Urinary bladder (tissue), 4 donors: ENCODE measurements around the gene AADACL4. TPM values are rescaled to one million over a fixed set of nuclear protein-coding genes. Genes with fewer than 3 reads are reported as not detected.
A peak's percentile ranks its signal among the peaks of the same experiment; 100 is the strongest.

ENCODE experiments used
- DNase-seq: peaks from one replicate; pipeline ENCODE4 v3.0.0-alpha.2; 2015; ENCODE audit errors: extremely low spot score
- H3K27ac ChIP-seq: one replicate; pipeline ENCODE4 v1.5.1; 2013; ENCODE audit warnings: low read depth, mild to moderate bottlenecking, moderate library complexity
- H3K36me3 ChIP-seq: one replicate; pipeline ENCODE4 v1.6.1; 2013; ENCODE audit warnings: mild to moderate bottlenecking, moderate library complexity; ENCODE audit not compliant: insufficient read depth
- H3K4me1 ChIP-seq: one replicate; pipeline ENCODE4 v1.6.1; 2013; ENCODE audit warnings: mild to moderate bottlenecking, moderate library complexity; ENCODE audit not compliant: insufficient read depth
- H3K4me3 ChIP-seq: one replicate; pipeline ENCODE4 v1.5.1; 2013; ENCODE audit warnings: low read depth, low read length
- WGBS: extraction: QIAGEN DNeasy Blood & Tissue Kit; methylation state at CpG from one replicate; pipeline ENCODE4 v1.1.7; 2013; 5-methylcytosine and 5-hydroxymethylcytosine counted together
- polyA plus RNA-seq: library from polyadenylated mRNA; stranded (reverse); fragments of 200-250 nt; gene quantifications from one replicate; pipeline ENCODE4 v1.2.3, GENCODE V29; 2013
- total RNA-seq: library from RNA; depleted of rRNA; stranded (reverse); fragments of >200 nt; gene quantifications from one replicate; pipeline ENCODE4 v1.2.3, GENCODE V29; 2014
- donor health status: healthy with polysubstance abuse.
- donor health status: healthy.

The AADACL4 gene
- total and polyA plus RNA-seq, 2 donors: 0.37 TPM; not detected in 1

- no peak for DNase-seq
- WGBS: 50% methylated on average over 16 of the region's 16 CpGs
- Histone ChIP-seq H3K27ac (no peak overlapping the region), H3K4me1 (no peaks in the 10 kb centered on the region), H3K4me3 (no peak overlapping the region), H3K36me3 (no peaks in the 10 kb centered on the region)
Measured at GRCh38 chr1:12604114-12604874, 39.6 kb upstream of the AADACL4 start.

- H3K4me3 ChIP-seq: no peak overlapping the region
- no peak overlapping the region for H3K27ac ChIP-seq
- H3K4me1 ChIP-seq: no peaks in the 10 kb centered on the region
Measured at GRCh38 chr1:12604986-12605385, 38.9 kb upstream of the AADACL4 start.

GRCh38 chr1:12607263-12607662 lies 36.6 kb upstream of the AADACL4 start:
- Histone ChIP-seq H3K36me3 (no peaks in the 10 kb centered on the region), H3K27ac (no peak overlapping the region), H3K4me1 (no peaks in the 10 kb centered on the region), H3K4me3 (no peak overlapping the region)
- WGBS: 80% methylated on average over 3 of the region's 3 CpGs
- DNase-seq: no peak

More at GRCh38 chr1:12604986-12605385, 38.9 kb upstream of the AADACL4 start:
- no peak for DNase-seq
- H3K36me3 ChIP-seq: no peaks in the 10 kb centered on the region
- WGBS: 81% methylated on average over 9 of the region's 9 CpGs

- WGBS: 88% methylated on average over 5 of the region's 5 CpGs
- no peak for DNase-seq
- no peak overlapping the region for H3K27ac ChIP-seq
- no peaks in the 10 kb centered on the region for H3K4me1 ChIP-seq
- no peak overlapping the region for H3K4me3 ChIP-seq
- no peaks in the 10 kb centered on the region for H3K36me3 ChIP-seq
Measured at GRCh38 chr1:12608311-12608957, 35.5 kb upstream of the AADACL4 start.

GRCh38 chr1:12609469-12610003 lies 34.3 kb upstream of the AADACL4 start:
- Histone ChIP-seq H3K36me3 (no peaks in the 10 kb centered on the region), H3K27ac (no peak overlapping the region), H3K4me3 (no peak overlapping the region), H3K4me1 (no peaks in the 10 kb centered on the region)
- 89% methylated on average over 5 of the region's 5 CpGs for WGBS
- no peak for DNase-seq

- Histone ChIP-seq H3K27ac (no peak overlapping the region), H3K4me3 (no peak overlapping the region), H3K4me1 (peaks cover 2% of the 10 kb centered on the region), H3K36me3 (no peaks in the 10 kb centered on the region)
- DNase-seq: no peak
- WGBS: 77% methylated on average over 7 of the region's 7 CpGs
Measured at GRCh38 chr1:12610305-12610935, 33.5 kb upstream of the AADACL4 start.

GRCh38 chr1:12610941-12611340 lies 32.9 kb upstream of the AADACL4 start:
- WGBS: 61% methylated on average over 7 of the region's 7 CpGs
- H3K27ac ChIP-seq: no peak overlapping the region
- no peaks in the 10 kb centered on the region for H3K36me3 ChIP-seq
- peaks cover 2% of the 10 kb centered on the region for H3K4me1 ChIP-seq
- DNase-seq: no peak
- H3K4me3 ChIP-seq: no peak overlapping the region

GRCh38 chr1:12613180-12613579 lies 30.7 kb upstream of the AADACL4 start:
- no peak for DNase-seq
- Histone ChIP-seq H3K4me3 (no peak overlapping the region), H3K36me3 (no peaks in the 10 kb centered on the region), H3K27ac (no peak overlapping the region), H3K4me1 (peaks cover 2% of the 10 kb centered on the region)
- WGBS: 93% methylated on average over 4 of the region's 4 CpGs

GRCh38 chr1:12614402-12615158 lies 29.3 kb upstream of the AADACL4 start:
- H3K4me1 ChIP-seq: peaks cover 2% of the 10 kb centered on the region

GRCh38 chr1:12615159-12615864 lies 28.6 kb upstream of the AADACL4 start:
- 23% methylated on average over 12 of the region's 12 CpGs for WGBS
- peaks cover 2% of the 10 kb centered on the region for H3K4me1 ChIP-seq
- no peak for DNase-seq

More at GRCh38 chr1:12614402-12615158, 29.3 kb upstream of the AADACL4 start:
- 80% methylated on average over 7 of the region's 7 CpGs for WGBS
- no peak for DNase-seq
- no peak overlapping the region for H3K27ac ChIP-seq
- H3K4me3 ChIP-seq: peak overlapping the region; percentile 69
- no peaks in the 10 kb centered on the region for H3K36me3 ChIP-seq

GRCh38 chr1:12615865-12616708 lies 27.8 kb upstream of the AADACL4 start:
- WGBS: 7% methylated on average over 17 of the region's 17 CpGs
- H3K36me3 ChIP-seq: no peaks in the 10 kb centered on the region
- H3K27ac ChIP-seq: peak overlapping the region; percentile 96
- H3K4me3 ChIP-seq: peak overlapping the region; percentile 69
- DNase-seq: no peak
- H3K4me1 ChIP-seq: peaks cover 2% of the 10 kb centered on the region

More at GRCh38 chr1:12615159-12615864, 28.6 kb upstream of the AADACL4 start:
- Histone ChIP-seq H3K4me3 (peak overlapping the region; percentile 69), H3K36me3 (no peaks in the 10 kb centered on the region), H3K27ac (peak overlapping the region; percentile 96)
